OCI-LY7 (cell line): ENCODE results near the gene GOLGA6L7.

Experiments used
- EZH2phosphoT487 ChIP-seq: fragments of 200-600 bp; sonication (generic); IDR thresholded peaks from 2 replicates; pipeline ENCODE4 v1.6.1; 2018; ENCODE audit warnings: low read depth, borderline replicate concordance, mild to moderate bottlenecking, mixed run types, antibody characterized with exemption, low read length, moderate library complexity, mixed read lengths
- TF ChIP-seq, protein P1 (sequence below): fragments of 200-600 bp; sonication (generic); conservative IDR thresholded peaks from 2 replicates; pipeline ENCODE4 v1.5.1; 2014; ENCODE audit warnings: mild to moderate bottlenecking, antibody characterized with exemption, low read length, moderate library complexity, mixed read lengths

DNA sequence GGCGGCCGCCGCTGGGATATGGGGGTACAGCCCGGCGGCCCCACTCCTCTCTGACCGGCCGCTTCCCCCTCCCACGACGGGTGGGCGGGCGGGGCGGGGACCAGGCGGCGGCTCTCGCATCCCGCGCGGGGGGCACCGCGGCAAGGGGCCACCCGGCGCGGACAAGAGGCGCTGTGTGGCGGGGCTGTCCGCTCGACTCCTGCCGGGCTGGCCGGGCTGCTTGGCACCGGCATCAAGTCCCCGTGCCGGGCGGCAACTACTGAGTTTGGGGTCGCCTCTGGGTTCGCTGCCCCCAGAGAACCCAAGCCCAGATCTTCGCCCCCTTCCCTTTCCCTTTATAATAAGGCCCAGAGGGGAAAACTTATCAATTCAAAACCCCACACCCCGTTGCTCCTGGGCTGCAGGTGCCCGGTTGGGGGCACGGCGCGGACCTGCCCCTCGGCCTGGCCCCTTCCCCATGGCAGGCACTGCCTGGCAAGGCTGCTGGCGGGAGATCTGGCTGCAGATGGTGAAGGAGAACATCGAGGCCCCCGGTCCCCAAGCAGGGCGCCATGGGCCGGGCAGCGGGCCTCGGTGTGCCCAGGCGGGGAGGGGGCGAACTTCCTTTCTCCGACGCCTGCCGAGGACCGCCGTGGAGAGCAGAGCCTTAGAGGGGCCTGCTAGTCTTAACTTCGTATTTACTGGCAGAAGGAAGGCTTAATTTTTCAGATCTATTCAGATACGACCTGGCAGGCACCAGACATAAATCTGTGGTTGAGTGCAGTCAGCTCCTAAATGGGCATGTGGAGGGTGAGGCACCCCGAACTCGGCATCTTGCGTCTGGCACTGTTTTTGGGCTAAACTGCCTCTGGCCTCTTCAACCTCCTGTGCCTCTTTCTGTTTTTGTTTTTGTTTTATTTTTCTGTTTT lies 38.2 kb upstream of the GOLGA6L7 start:
- TF ChIP-seq EZH2phosphoT487 = no peak
- TF ChIP-seq, protein P1, sequence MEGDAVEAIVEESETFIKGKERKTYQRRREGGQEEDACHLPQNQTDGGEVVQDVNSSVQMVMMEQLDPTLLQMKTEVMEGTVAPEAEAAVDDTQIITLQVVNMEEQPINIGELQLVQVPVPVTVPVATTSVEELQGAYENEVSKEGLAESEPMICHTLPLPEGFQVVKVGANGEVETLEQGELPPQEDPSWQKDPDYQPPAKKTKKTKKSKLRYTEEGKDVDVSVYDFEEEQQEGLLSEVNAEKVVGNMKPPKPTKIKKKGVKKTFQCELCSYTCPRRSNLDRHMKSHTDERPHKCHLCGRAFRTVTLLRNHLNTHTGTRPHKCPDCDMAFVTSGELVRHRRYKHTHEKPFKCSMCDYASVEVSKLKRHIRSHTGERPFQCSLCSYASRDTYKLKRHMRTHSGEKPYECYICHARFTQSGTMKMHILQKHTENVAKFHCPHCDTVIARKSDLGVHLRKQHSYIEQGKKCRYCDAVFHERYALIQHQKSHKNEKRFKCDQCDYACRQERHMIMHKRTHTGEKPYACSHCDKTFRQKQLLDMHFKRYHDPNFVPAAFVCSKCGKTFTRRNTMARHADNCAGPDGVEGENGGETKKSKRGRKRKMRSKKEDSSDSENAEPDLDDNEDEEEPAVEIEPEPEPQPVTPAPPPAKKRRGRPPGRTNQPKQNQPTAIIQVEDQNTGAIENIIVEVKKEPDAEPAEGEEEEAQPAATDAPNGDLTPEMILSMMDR = no peak
